Osteoblast (primary cell): ENCODE results near the gene AOX1. TPM values are rescaled to one million over a fixed set of nuclear protein-coding genes. Genes with fewer than 3 reads are reported as not detected.

Source experiments
- DNase-seq: peaks from one replicate; pipeline ENCODE4 v3.0.0; 2011; ENCODE audit warnings: low spot score, mixed read lengths; ENCODE audit not compliant: insufficient read length; ENCODE audit errors: missing footprints
- H2AFZ ChIP-seq: 2 replicates; pipeline ENCODE4 v1.6.0; 2011; ENCODE audit warnings: mild to moderate bottlenecking, low read length
- H3K27ac ChIP-seq: 2 replicates; pipeline ENCODE4 v1.5.1; 2011; ENCODE audit warnings: mild to moderate bottlenecking, low read depth, low read length, moderate library complexity
- H3K27me3 ChIP-seq: 2 replicates; pipeline ENCODE4 v1.6.0; 2012; ENCODE audit warnings: mild to moderate bottlenecking, control low read depth, inconsistent platforms, low read length, moderate library complexity; ENCODE audit not compliant: insufficient read depth
- H3K36me3 ChIP-seq: 2 replicates; pipeline ENCODE4 v1.5.1; 2011; ENCODE audit warnings: mild to moderate bottlenecking, low read length, control low read depth, moderate library complexity; ENCODE audit not compliant: insufficient read depth
- H3K4me1 ChIP-seq: 2 replicates; pipeline ENCODE4 v1.5.1; 2011; ENCODE audit warnings: mild to moderate bottlenecking, low read length, control low read depth, moderate library complexity; ENCODE audit not compliant: insufficient read depth
- H3K4me2 ChIP-seq: 2 replicates; pipeline ENCODE4 v1.6.0; 2011; ENCODE audit warnings: mild to moderate bottlenecking, low read length; ENCODE audit not compliant: insufficient read depth
- H3K4me3 ChIP-seq: fragments of 200-600 bp; sonication (generic); 3 replicates; pipeline ENCODE4 v1.5.1; 2012; ENCODE audit warnings: mild to moderate bottlenecking, low read length, inconsistent platforms; ENCODE audit not compliant: insufficient read depth
- H3K79me2 ChIP-seq: 2 replicates; pipeline ENCODE4 v1.6.0; 2012; ENCODE audit warnings: mild to moderate bottlenecking, low read length, control low read depth, inconsistent platforms; ENCODE audit not compliant: insufficient read depth
- H3K9me3 ChIP-seq: 2 replicates; pipeline ENCODE4 v1.5.1; 2011; ENCODE audit warnings: low read depth, low read length, control low read depth
- H4K20me1 ChIP-seq: 2 replicates; pipeline ENCODE4 v1.6.0; 2012; ENCODE audit warnings: mild to moderate bottlenecking, low read length, control low read depth; ENCODE audit not compliant: insufficient read depth
- total RNA-seq: library from RNA; depleted of rRNA; stranded (reverse); fragments of >200 nt; gene quantifications from 2 replicates; pipeline ENCODE4 v1.2.3, GENCODE V29; 2012
- TF ChIP-seq, protein P1 (sequence below): IDR thresholded peaks from 2 replicates; pipeline ENCODE4 v1.5.1; 2011; ENCODE audit warnings: mild to moderate bottlenecking, low read depth, low read length, moderate library complexity; ENCODE audit errors: extremely low read depth

Gene AOX1
- total RNA-seq, 1 donor = 76.4 TPM

DNA sequence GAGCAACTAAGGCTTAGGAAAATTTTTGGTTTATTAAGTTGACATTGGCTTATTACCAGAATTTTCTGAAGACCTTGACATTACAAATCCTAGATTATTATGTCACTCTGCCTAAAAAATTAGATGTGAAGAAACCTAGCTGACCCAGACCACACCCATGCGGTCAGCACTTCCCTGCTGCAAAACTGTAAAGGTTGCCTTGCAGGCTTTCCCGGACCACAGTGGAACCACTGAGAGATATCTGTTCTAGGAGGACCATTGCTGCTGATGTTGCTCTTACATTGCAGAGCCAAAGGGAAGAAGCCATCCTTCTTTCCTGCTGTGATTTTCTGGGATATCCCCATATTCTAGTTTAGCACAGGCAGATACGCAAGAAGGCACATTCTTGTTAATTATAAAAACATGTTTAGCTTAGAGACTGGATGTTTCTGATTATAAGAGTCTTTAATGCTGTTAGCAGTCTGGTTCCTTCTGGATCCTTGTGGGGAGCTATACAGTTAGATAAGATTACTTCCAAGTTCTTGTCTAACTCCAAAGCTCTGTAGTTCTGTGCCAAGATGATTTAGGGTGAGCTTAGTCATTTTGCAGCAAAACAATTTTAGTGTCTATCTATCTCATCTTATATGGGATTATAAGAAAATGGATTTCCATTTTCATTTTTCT lies 70.2 kb downstream of the AOX1 start:
- TF ChIP-seq, protein P1, sequence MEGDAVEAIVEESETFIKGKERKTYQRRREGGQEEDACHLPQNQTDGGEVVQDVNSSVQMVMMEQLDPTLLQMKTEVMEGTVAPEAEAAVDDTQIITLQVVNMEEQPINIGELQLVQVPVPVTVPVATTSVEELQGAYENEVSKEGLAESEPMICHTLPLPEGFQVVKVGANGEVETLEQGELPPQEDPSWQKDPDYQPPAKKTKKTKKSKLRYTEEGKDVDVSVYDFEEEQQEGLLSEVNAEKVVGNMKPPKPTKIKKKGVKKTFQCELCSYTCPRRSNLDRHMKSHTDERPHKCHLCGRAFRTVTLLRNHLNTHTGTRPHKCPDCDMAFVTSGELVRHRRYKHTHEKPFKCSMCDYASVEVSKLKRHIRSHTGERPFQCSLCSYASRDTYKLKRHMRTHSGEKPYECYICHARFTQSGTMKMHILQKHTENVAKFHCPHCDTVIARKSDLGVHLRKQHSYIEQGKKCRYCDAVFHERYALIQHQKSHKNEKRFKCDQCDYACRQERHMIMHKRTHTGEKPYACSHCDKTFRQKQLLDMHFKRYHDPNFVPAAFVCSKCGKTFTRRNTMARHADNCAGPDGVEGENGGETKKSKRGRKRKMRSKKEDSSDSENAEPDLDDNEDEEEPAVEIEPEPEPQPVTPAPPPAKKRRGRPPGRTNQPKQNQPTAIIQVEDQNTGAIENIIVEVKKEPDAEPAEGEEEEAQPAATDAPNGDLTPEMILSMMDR = no peak
- H2AFZ ChIP-seq = no peak overlapping the region
- DNase-seq = no peak

GRCh38 chr2:200658278-200658864 lies 72.6 kb downstream of the AOX1 start:
- Histone ChIP-seq H4K20me1 (no peaks in the 10 kb centered on the region), H3K27me3 (no peaks in the 10 kb centered on the region), H3K9me3 (no peaks in the 10 kb centered on the region), H3K27ac (no peak overlapping the region), H3K4me1 (peaks cover 9% of the 10 kb centered on the region), H3K36me3 (peaks cover under 1% of the 10 kb centered on the region), H3K4me3 (no peak overlapping the region), H3K4me2 (no peak overlapping the region), H3K79me2 (no peaks in the 10 kb centered on the region), H2AFZ (no peak overlapping the region)
- DNase-seq = no peak
- TF ChIP-seq, protein P1 = peak; percentile 42

More for the DNA sequence above, 70.2 kb downstream of the AOX1 start:
- H3K36me3 ChIP-seq = peaks cover 4% of the 10 kb centered on the region
- H3K79me2 ChIP-seq = no peaks in the 10 kb centered on the region
- no peaks in the 10 kb centered on the region for H3K9me3 ChIP-seq
- no peak overlapping the region for H3K4me3 ChIP-seq
- H3K27me3 ChIP-seq = no peaks in the 10 kb centered on the region
- no peaks in the 10 kb centered on the region for H4K20me1 ChIP-seq
- H3K4me2 ChIP-seq = no peak overlapping the region
- H3K27ac ChIP-seq = no peak overlapping the region
- no peaks in the 10 kb centered on the region for H3K4me1 ChIP-seq

DNA sequence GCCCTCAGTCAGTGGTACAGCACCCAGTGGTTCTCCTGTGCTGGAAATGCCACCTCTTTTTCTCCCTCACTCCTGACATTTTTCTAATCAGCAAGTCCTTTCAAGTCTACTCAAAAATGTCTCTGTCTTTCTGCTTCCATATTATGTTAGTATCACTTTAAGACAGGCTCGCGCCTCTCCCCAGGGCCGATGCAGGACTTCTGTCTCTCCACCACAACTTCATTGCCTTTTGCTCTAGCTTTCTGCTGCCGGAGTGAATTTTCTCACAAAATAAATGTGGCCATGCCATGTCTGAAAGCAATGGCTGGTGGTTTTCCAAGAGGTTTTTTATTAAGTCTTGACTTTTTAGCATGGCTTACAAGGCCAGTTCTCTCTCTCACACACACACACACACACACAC lies 73.6 kb downstream of the AOX1 start:
- Histone ChIP-seq H3K4me2 (no peak overlapping the region), H3K4me1 (peaks cover 9% of the 10 kb centered on the region), H2AFZ (peak overlapping the region; percentile 11), H3K79me2 (no peaks in the 10 kb centered on the region), H3K36me3 (no peaks in the 10 kb centered on the region), H3K27me3 (no peaks in the 10 kb centered on the region), H3K4me3 (no peak overlapping the region), H3K9me3 (no peaks in the 10 kb centered on the region), H4K20me1 (no peaks in the 10 kb centered on the region), H3K27ac (no peak overlapping the region)
- DNase-seq = no peak
- TF ChIP-seq, protein P1 = no peak

DNA sequence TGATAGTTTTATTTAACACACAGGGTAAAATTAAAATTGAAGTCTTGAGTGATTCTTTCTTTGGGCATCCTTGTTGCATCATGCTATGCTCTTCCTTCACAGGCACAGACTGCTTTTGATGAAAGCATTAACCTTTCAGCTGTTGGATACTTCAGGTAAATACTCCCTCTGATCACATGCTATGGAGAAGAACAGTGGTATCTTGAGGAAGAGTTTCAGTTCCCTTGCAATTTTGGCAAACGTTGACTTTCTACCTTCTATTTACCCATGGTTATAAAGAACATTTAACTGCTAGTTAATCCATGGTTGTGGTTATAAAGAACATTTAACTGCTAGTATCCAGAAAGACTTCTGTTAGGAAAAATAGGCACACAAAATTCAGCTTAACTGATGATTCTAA lies 75.7 kb downstream of the AOX1 start:
- H3K4me2 ChIP-seq = no peak overlapping the region
- H3K4me1 ChIP-seq = peaks cover 9% of the 10 kb centered on the region
- H2AFZ ChIP-seq = no peak overlapping the region
- H3K36me3 ChIP-seq = no peaks in the 10 kb centered on the region
- no peak overlapping the region for H3K4me3 ChIP-seq
- H3K79me2 ChIP-seq = no peaks in the 10 kb centered on the region
- no peaks in the 10 kb centered on the region for H3K9me3 ChIP-seq
- H3K27ac ChIP-seq = no peak overlapping the region
- H3K27me3 ChIP-seq = no peaks in the 10 kb centered on the region
- no peak for DNase-seq
- no peaks in the 10 kb centered on the region for H4K20me1 ChIP-seq
- TF ChIP-seq, protein P1 = no peak
